HCT116 (cell line): Measurements from ENCODE around the gene FAM50A. TPM values are rescaled to one million over a fixed set of nuclear protein-coding genes. Genes with fewer than 3 reads are reported as not detected.

Experiments used
- ATAC-seq: fragments of 200-7000 bp; cut with Tn5 transposase; 2 replicates; pipeline ENCODE4 v1.9.1; 2020; ENCODE audit warnings: mild to moderate bottlenecking, moderate library complexity
- BruUV-seq: library from RNA; stranded (reverse); fragments of 400-500 nt; replicated peaks from 2 replicates; lab custom pipeline; 2021; lab: Mats Ljungman, UMichigan
- CTCF ChIA-PET: fragments of 300-600 bp; sonication (Branson Sonifier 250); formaldehyde crosslinking; loops from one replicate; lab custom pipeline; 2021; ENCODE audit warnings: antibody characterized with exemption; lab: Charles Lee
- POLR2A ChIA-PET: fragments of 300-600, 350-600 bp; sonication (Branson Sonifier 250); formaldehyde crosslinking; loops from one replicate; lab custom pipeline; 2021; ENCODE audit warnings: antibody characterized with exemption; lab: Charles Lee
- RAD21 ChIA-PET, 2 experiments: fragments of 300-600 bp; sonication (Branson Sonifier 250); formaldehyde crosslinking; loops; one replicate each; lab custom pipeline; 2023; ENCODE audit warnings: low total read pairs in 2 of 2; ENCODE audit not compliant: uncharacterized antibody in 2 of 2, unreplicated experiment in 2 of 2, low non-redundant PET in 1 of 2; lab: Charles Lee
- DNase-seq: peaks from one replicate; pipeline ENCODE4 v3.0.0-alpha.2; 2010; ENCODE audit warnings: low read depth, low spot score
- H2AFZ ChIP-seq: fragments of 200-600 bp; shearing (Covaris generic), sonication (generic); 2 replicates; pipeline ENCODE4 v1.6.1; 2017; ENCODE audit warnings: low read depth, mixed run types, mixed read lengths, antibody characterized with exemption, low read length; ENCODE audit not compliant: poor library complexity, severe bottlenecking
- H3K27ac ChIP-seq: 2 replicates; pipeline ENCODE4 v1.5.1; 2012; ENCODE audit warnings: low read depth, low read length
- H3K27me3 ChIP-seq: fragments of 200-600 bp; sonication (generic); 2 replicates; pipeline ENCODE4 v1.6.1; 2016; ENCODE audit warnings: mixed run types, low read length, mixed read lengths; ENCODE audit not compliant: insufficient read depth
- H3K36me3 ChIP-seq, 2 experiments: fragments of 200-500 bp in 1 of 2; fragments of 200-600 bp in 1 of 2; sonication (Bioruptor generic) in 1 of 2; sonication (generic) in 1 of 2; 2 replicates each; pipeline versions ENCODE4 v1.5.1 to v1.6.1; 2014 to 2016; ENCODE audit warnings: low read length in 2 of 2, inconsistent platforms in 1 of 2, mixed read lengths in 1 of 2, mixed run types in 1 of 2; ENCODE audit not compliant: insufficient read depth in 2 of 2, control insufficient read depth in 1 of 2
- H3K4me1 ChIP-seq, 2 experiments: fragments of 200-600 bp in 1 of 2; sonication (generic) in 1 of 2; 2 replicates each; pipeline versions ENCODE4 v1.5.1 to v1.6.1; 2012 to 2017; ENCODE audit warnings: low read length in 2 of 2, inconsistent platforms in 1 of 2, mild to moderate bottlenecking in 1 of 2, mixed read lengths in 1 of 2, mixed run types in 1 of 2, moderate library complexity in 1 of 2; ENCODE audit not compliant: insufficient read depth in 2 of 2, control insufficient read depth in 1 of 2
- H3K4me2 ChIP-seq: fragments of 200-600 bp; sonication (generic); 2 replicates; pipeline ENCODE4 v1.6.1; 2017; ENCODE audit warnings: mixed run types, low read length, mixed read lengths
- H3K4me3 ChIP-seq, 2 experiments: fragments of 200-600 bp in 1 of 2; sonication (generic) in 1 of 2; replicated peaks in 1 of 2; 2 replicates each; pipeline ENCODE4 v1.5.1; 2011 to 2016; ENCODE audit warnings: low read length in 2 of 2, control low read depth in 1 of 2, low read depth in 1 of 2, mild to moderate bottlenecking in 1 of 2, mixed read lengths in 1 of 2, mixed run types in 1 of 2
- H3K79me2 ChIP-seq: fragments of 200-600 bp; sonication (generic); 2 replicates; pipeline ENCODE4 v1.6.1; 2017; ENCODE audit warnings: mild to moderate bottlenecking, mixed run types, low read length, moderate library complexity, mixed read lengths; ENCODE audit not compliant: insufficient read depth
- H3K9ac ChIP-seq: fragments of 200-600 bp; sonication (generic); 2 replicates; pipeline ENCODE4 v1.6.1; 2016; ENCODE audit warnings: low read length, mixed read lengths
- H3K9me2 ChIP-seq: fragments of 200-600 bp; sonication (generic), shearing (Covaris generic); 2 replicates; pipeline ENCODE4 v1.6.1; 2017; ENCODE audit warnings: mixed run types, mild to moderate bottlenecking, moderate library complexity; ENCODE audit not compliant: insufficient read depth
- H3K9me3 ChIP-seq, 2 experiments: fragments of 200-500 bp in 1 of 2; fragments of 200-600 bp in 1 of 2; sonication (Bioruptor generic) in 1 of 2; sonication (generic) in 1 of 2; 2 replicates each; pipeline ENCODE4 v1.6.1; 2014 to 2017; ENCODE audit warnings: low read length in 2 of 2, mixed read lengths in 2 of 2, inconsistent platforms in 1 of 2, low read depth in 1 of 2, mild to moderate bottlenecking in 1 of 2, mixed run types in 1 of 2, moderate library complexity in 1 of 2; ENCODE audit not compliant: control insufficient read depth in 1 of 2, insufficient read depth in 1 of 2
- H4K20me1 ChIP-seq: fragments of 200-600 bp; sonication (generic), shearing (Covaris generic); 2 replicates; pipeline ENCODE4 v1.6.1; 2017; ENCODE audit warnings: mixed run types, mild to moderate bottlenecking, moderate library complexity; ENCODE audit not compliant: insufficient read depth
- CBX3 ChIP-seq: IDR thresholded peaks from 2 replicates; pipeline ENCODE4 v1.6.1; 2012; ENCODE audit warnings: low read depth
- EGR1 ChIP-seq: IDR thresholded peaks from 2 replicates; pipeline ENCODE4 v1.6.1; 2012; ENCODE audit warnings: low read depth
- ELF1 ChIP-seq: IDR thresholded peaks from 2 replicates; pipeline ENCODE4 v1.6.1; 2012; ENCODE audit warnings: low read depth, borderline replicate concordance
- EZH2 ChIP-seq: fragments of 200-600 bp; sonication (generic); IDR thresholded peaks from 2 replicates; pipeline ENCODE4 v1.6.1; 2017; ENCODE audit warnings: antibody characterized with exemption, mixed run types
- EZH2phosphoT487 ChIP-seq: fragments of 200-600 bp; IDR thresholded peaks from 2 replicates; pipeline ENCODE4 v1.6.1; 2018; ENCODE audit warnings: antibody characterized with exemption, borderline replicate concordance
- FOSL1 ChIP-seq: IDR thresholded peaks from 2 replicates; pipeline ENCODE4 v1.6.1; 2012; ENCODE audit warnings: low read depth
- JUND ChIP-seq: IDR thresholded peaks from 2 replicates; pipeline ENCODE4 v1.6.1; 2012
- POLR2A ChIP-seq: IDR thresholded peaks from 2 replicates; pipeline ENCODE4 v1.7.0; 2011; ENCODE audit warnings: borderline replicate concordance; ENCODE audit not compliant: insufficient read depth, insufficient read length; ENCODE audit errors: extremely low read depth
- POLR2AphosphoS5 ChIP-seq: IDR thresholded peaks from 2 replicates; pipeline ENCODE4 v1.6.1; 2011; ENCODE audit warnings: mild to moderate bottlenecking, low read depth, low read length, moderate library complexity
- RAD21 ChIP-seq: IDR thresholded peaks from 2 replicates; pipeline ENCODE4 v1.6.1; 2012; ENCODE audit warnings: low read depth, mild to moderate bottlenecking
- REST ChIP-seq: IDR thresholded peaks from 2 replicates; pipeline ENCODE4 v1.6.1; 2012; ENCODE audit warnings: low read depth
- SIN3A ChIP-seq: IDR thresholded peaks from 2 replicates; pipeline ENCODE4 v1.6.1; 2012; ENCODE audit warnings: low read depth
- SP1 ChIP-seq: IDR thresholded peaks from 2 replicates; pipeline ENCODE4 v1.6.1; 2012; ENCODE audit warnings: low read depth
- SRF ChIP-seq: IDR thresholded peaks from 2 replicates; pipeline ENCODE4 v1.6.1; 2012; ENCODE audit warnings: low read depth
- TCF7L2 ChIP-seq: IDR thresholded peaks from 2 replicates; pipeline ENCODE4 v1.7.0; 2011; ENCODE audit warnings: borderline replicate concordance, inconsistent platforms; ENCODE audit not compliant: insufficient read depth, insufficient read length; ENCODE audit errors: extremely low read depth
- YY1 ChIP-seq: IDR thresholded peaks from 2 replicates; pipeline ENCODE4 v1.6.1; 2011; ENCODE audit warnings: low read length, low read depth, moderate library complexity, mild to moderate bottlenecking; ENCODE audit not compliant: insufficient replicate concordance; ENCODE audit errors: extremely low read depth
- ZFX ChIP-seq: fragments of 450-650 bp; IDR thresholded peaks from 2 replicates; pipeline ENCODE4 v1.6.1; 2017
- intact Hi-C: fragments of 100-400 bp; cut with micrococcal nuclease; formaldehyde crosslinking; loops from 2 replicates; pipeline ENCODE4 v1.10.0; 2022
- total RNA-seq: library from RNA; stranded (reverse); gene quantifications from one replicate; pipeline ENCODE4 v1.2.1, GENCODE V29; 2021; ENCODE audit not compliant: unreplicated experiment
- TF ChIP-seq, protein P1 (sequence below), 3 experiments: fragments of 200-600 bp in 1 of 3; sonication (generic) in 1 of 3; IDR thresholded peaks in 2 of 3; conservative IDR thresholded peaks in 1 of 3; 2 replicates each; pipeline ENCODE4 v1.5.1; 2012 to 2017; ENCODE audit warnings: low read depth in 2 of 3, low read length in 2 of 3, antibody characterized with exemption in 1 of 3, borderline replicate concordance in 1 of 3, control low read depth in 1 of 3, mild to moderate bottlenecking in 1 of 3, mixed read lengths in 1 of 3, mixed run types in 1 of 3, moderate library complexity in 1 of 3; ENCODE audit not compliant: insufficient read depth in 1 of 3
- TF ChIP-seq, protein P2 (sequence below): IDR thresholded peaks from 2 replicates; pipeline ENCODE4 v1.6.1; 2012

FAM50A gene
- total RNA-seq, 1 experiment from 2014 or later, result 46.5 TPM

DNA sequence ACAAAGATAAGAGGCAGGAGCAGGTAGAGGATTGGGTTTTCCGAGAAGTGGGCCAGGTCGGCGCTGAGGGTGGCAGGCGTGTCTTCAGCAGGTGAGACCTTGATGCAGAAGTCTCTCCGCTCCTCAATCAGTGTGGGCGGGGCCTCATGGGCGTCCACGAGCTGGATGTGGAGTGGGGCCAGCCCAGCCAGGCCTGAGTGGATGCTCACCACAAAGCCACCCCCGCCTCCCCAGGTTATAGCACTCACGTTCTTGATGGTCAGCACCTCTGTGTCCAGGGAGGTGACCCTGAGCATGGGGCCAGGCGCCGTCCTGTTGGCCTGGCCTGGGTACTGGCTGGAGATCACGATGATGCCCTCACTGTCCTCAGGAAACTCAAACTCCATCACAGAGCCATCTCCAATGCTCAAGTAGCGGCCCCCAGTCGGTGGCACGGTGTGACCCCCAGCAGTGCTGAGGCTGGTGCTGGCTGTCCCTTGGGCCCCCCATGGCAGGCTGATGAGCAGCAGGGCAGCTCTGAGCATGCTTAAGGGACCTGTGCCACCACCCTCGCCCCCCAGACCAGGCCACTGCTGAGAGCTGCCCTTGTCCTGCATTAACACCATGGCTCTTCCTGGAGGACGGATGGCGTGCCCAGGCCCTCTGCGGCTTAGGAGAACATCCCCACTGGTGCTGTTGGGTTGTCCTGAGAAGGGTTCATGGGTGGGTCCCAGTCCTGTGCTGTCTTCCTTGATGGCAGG is 44.6 kb downstream of the FAM50A start:
- BruUV-seq, result no TSS peak
- peaks cover 7 to 36% of the 10 kb centered on the region in 2 experiments; a peak in 3 of 4 replicates for H3K4me1 ChIP-seq
- peaks cover 0 to 10% of the 10 kb centered on the region in 2 experiments; a peak in 1 of 4 replicates for H3K36me3 ChIP-seq
- intact Hi-C loops, result no loop called here
- H3K4me3 ChIP-seq, result no peak overlapping the region
- ChIA-PET CTCF (no interaction called here), RAD21 (no interaction called here), POLR2A (no interaction called here)
- H3K79me2 ChIP-seq, result peaks cover 15% of the 10 kb centered on the region
- no peak overlapping the region for H3K27ac ChIP-seq
- H4K20me1 ChIP-seq, result no peaks in the 10 kb centered on the region
- H3K27me3 ChIP-seq, result no peaks in the 10 kb centered on the region
- no peak overlapping the region for H2AFZ ChIP-seq
- H3K9me2 ChIP-seq, result no peaks in the 10 kb centered on the region
- ATAC-seq (no peak), DNase-seq (no peak)
- TF ChIP-seq POLR2AphosphoS5 (no peak), ZFX (no peak), EGR1 (no peak), CBX3 (no peak), ELF1 (no peak), REST (no peak), YY1 (no peak), FOSL1 (no peak), POLR2A (no peak), SIN3A (no peak), EZH2phosphoT487 (no peak), JUND (no peak), EZH2 (no peak), TCF7L2 (no peak), RAD21 (no peak), SRF (no peak), SP1 (no peak)
- TF ChIP-seq, protein P1, sequence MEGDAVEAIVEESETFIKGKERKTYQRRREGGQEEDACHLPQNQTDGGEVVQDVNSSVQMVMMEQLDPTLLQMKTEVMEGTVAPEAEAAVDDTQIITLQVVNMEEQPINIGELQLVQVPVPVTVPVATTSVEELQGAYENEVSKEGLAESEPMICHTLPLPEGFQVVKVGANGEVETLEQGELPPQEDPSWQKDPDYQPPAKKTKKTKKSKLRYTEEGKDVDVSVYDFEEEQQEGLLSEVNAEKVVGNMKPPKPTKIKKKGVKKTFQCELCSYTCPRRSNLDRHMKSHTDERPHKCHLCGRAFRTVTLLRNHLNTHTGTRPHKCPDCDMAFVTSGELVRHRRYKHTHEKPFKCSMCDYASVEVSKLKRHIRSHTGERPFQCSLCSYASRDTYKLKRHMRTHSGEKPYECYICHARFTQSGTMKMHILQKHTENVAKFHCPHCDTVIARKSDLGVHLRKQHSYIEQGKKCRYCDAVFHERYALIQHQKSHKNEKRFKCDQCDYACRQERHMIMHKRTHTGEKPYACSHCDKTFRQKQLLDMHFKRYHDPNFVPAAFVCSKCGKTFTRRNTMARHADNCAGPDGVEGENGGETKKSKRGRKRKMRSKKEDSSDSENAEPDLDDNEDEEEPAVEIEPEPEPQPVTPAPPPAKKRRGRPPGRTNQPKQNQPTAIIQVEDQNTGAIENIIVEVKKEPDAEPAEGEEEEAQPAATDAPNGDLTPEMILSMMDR (IDR thresholded peaks at IDR 0.05 in 2 of 3, conservative IDR thresholded peaks at IDR 0.05 in 1 of 3; ENCODE audit: borderline replicate concordance in 1 of 3, insufficient read depth in 1 of 3, low read depth in 2 of 3, low read length in 2 of 3), result no peak
- TF ChIP-seq, protein P2, sequence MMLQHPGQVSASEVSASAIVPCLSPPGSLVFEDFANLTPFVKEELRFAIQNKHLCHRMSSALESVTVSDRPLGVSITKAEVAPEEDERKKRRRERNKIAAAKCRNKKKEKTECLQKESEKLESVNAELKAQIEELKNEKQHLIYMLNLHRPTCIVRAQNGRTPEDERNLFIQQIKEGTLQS, result no peak
- H3K9ac ChIP-seq, result no peak overlapping the region
- H3K4me2 ChIP-seq, result no peak overlapping the region
- H3K9me3 ChIP-seq, result no peaks in the 10 kb centered on the region
